SIG-M5 treated with dmso at 0.1 percent for 504 hours (cell line): ENCODE results near the gene TMEM86A.

ENCODE experiments used
- DNase-seq: peaks from one replicate; lab custom pipeline; 2025; ENCODE audit not compliant: unreplicated experiment; lab: John Stamatoyannopoulos, UW

The TMEM86A gene

GRCh38 chr11:18722293-18722637 is 23.7 kb downstream of the TMEM86A start:
- DNase-seq, result no peak

GRCh38 chr11:18723991-18724390 is 25.4 kb downstream of the TMEM86A start:
- no peak for DNase-seq

GRCh38 chr11:18726040-18726439 is 27.5 kb downstream of the TMEM86A start, which contains the start of gene IGSF22:
Gene IGSF22 (minus strand): TSS chr11:18726188. CDS start chr11:18724236, 1,952 bp downstream.
- no peak for DNase-seq

GRCh38 chr11:18727479-18728236 is 29.1 kb downstream of the TMEM86A start:
- peak; percentile 23 for DNase-seq

GRCh38 chr11:18728658-18729057 is 30.1 kb downstream of the TMEM86A start:
- DNase-seq, result no peak

GRCh38 chr11:18729426-18729825 is 30.8 kb downstream of the TMEM86A start:
- no peak for DNase-seq

GRCh38 chr11:18730020-18730419 is 31.4 kb downstream of the TMEM86A start:
- DNase-seq, result no peak

- no peak for DNase-seq
Measured at GRCh38 chr11:18731441-18731840, 32.9 kb downstream of the TMEM86A start.

GRCh38 chr11:18731949-18732821 is 33.6 kb downstream of the TMEM86A start:
- peak; percentile 48 for DNase-seq

GRCh38 chr11:18733202-18733601 is 34.6 kb downstream of the TMEM86A start:
- DNase-seq, result no peak

GRCh38 chr11:18736590-18737148 is 38.1 kb downstream of the TMEM86A start:
- DNase-seq, result no peak

GRCh38 chr11:18737642-18738041 is 39.1 kb downstream of the TMEM86A start:
- DNase-seq, result no peak

GRCh38 chr11:18739685-18740084 is 41.1 kb downstream of the TMEM86A start:
- DNase-seq, result no peak

- no peak for DNase-seq
Measured at GRCh38 chr11:18741783-18742182, 43.2 kb downstream of the TMEM86A start.

GRCh38 chr11:18743365-18743764 is 44.8 kb downstream of the TMEM86A start:
- no peak for DNase-seq

GRCh38 chr11:18743900-18744514 is 45.4 kb downstream of the TMEM86A start:
- DNase-seq, result no peak

- no peak for DNase-seq
Measured at GRCh38 chr11:18745251-18745650, 46.7 kb downstream of the TMEM86A start.

- DNase-seq, result no peak
Measured at GRCh38 chr11:18748766-18749365, 50.3 kb downstream of the TMEM86A start.

- no peak for DNase-seq
Measured at GRCh38 chr11:18749681-18750319, 51.2 kb downstream of the TMEM86A start.

GRCh38 chr11:18750944-18751343 is 52.4 kb downstream of the TMEM86A start:
- no peak for DNase-seq
